NB4 (cell line): ENCODE results near the gene GOSR1.

Experiments
- POLR2A ChIP-seq: IDR thresholded peaks from 2 replicates; pipeline ENCODE4 v1.6.1; 2011; ENCODE audit warnings: mild to moderate bottlenecking; ENCODE audit not compliant: insufficient read length; ENCODE audit errors: extremely low read depth
- TF ChIP-seq, protein P1 (sequence below): IDR thresholded peaks from one replicate; pipeline ENCODE4 v1.5.1; 2012; ENCODE audit warnings: low read depth, low read length

DNA sequence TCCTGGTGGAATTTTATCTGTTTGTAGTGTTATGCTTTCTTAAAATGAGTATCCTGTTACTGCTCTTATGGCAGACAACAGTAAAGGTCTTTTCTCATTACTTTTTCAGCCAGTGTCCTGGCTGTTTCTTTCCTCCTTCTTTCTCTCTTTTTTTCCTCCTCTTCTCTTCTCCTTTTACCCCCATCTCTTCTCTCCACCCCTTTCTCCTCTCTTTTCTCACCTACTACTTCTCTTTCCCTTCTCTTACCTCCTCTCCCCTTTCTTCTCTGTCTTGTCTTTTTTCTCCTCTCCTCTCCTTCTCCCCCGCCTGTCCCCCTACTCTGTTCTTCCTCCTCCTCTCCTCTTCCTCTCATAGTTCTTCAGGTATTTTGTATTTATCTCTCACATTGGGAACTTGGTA is 49.6 kb upstream of the GOSR1 start:
- TF ChIP-seq, protein P1, sequence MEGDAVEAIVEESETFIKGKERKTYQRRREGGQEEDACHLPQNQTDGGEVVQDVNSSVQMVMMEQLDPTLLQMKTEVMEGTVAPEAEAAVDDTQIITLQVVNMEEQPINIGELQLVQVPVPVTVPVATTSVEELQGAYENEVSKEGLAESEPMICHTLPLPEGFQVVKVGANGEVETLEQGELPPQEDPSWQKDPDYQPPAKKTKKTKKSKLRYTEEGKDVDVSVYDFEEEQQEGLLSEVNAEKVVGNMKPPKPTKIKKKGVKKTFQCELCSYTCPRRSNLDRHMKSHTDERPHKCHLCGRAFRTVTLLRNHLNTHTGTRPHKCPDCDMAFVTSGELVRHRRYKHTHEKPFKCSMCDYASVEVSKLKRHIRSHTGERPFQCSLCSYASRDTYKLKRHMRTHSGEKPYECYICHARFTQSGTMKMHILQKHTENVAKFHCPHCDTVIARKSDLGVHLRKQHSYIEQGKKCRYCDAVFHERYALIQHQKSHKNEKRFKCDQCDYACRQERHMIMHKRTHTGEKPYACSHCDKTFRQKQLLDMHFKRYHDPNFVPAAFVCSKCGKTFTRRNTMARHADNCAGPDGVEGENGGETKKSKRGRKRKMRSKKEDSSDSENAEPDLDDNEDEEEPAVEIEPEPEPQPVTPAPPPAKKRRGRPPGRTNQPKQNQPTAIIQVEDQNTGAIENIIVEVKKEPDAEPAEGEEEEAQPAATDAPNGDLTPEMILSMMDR = no peak
- TF ChIP-seq POLR2A = no peak
